Esophagus muscularis mucosa (tissue), 4 donors: ENCODE results near the gene GEMIN8. TPM values are rescaled to one million over a fixed set of nuclear protein-coding genes. Genes with fewer than 3 reads are reported as not detected.
A peak's percentile ranks its signal among the peaks of the same experiment; 100 is the strongest.

ENCODE experiments used
- DNase-seq: peaks from one replicate; pipeline ENCODE4 v3.0.0-alpha.2; 2017; ENCODE audit errors: extremely low spot score
- H3K27ac ChIP-seq, 4 donors: fragments of 200-600 bp; sonication (generic); replicated peaks in 1 of 4; 1 replicate in 3 of 4; 2 replicates in 1 of 4; pipeline ENCODE4 v1.5.1; 2016 to 2019; ENCODE audit warnings: mild to moderate bottlenecking in 1 of 4
- H3K27me3 ChIP-seq, 4 donors: fragments of 200-600 bp; sonication (generic); one replicate each; pipeline versions ENCODE4 v1.5.1 to v1.6.0; 2016 to 2019
- H3K36me3 ChIP-seq, 4 donors: fragments of 200-600 bp; sonication (generic); one replicate each; pipeline ENCODE4 v1.5.1; 2016 to 2019
- H3K4me1 ChIP-seq, 4 donors: fragments of 200-600 bp; sonication (generic); one replicate each; pipeline ENCODE4 v1.5.1; 2016 to 2019
- H3K4me3 ChIP-seq, 4 donors: fragments of 200-600 bp; sonication (generic); 1 replicate in 2 of 4; 2 replicates in 2 of 4; pipeline ENCODE4 v1.5.1; 2016 to 2019; ENCODE audit warnings: mild to moderate bottlenecking in 4 of 4, moderate library complexity in 1 of 4
- H3K9me3 ChIP-seq, 4 donors: fragments of 200-600 bp; sonication (generic); 1 replicate in 3 of 4; 2 replicates in 1 of 4; pipeline ENCODE4 v1.5.1; 2016 to 2019
- CTCF ChIP-seq, 3 experiments: fragments of 200-600 bp in 2 of 3; fragments of 450-650 bp in 1 of 3; sonication (generic) in 2 of 3; IDR thresholded peaks; one replicate each; pipeline ENCODE4 v1.5.1; 2017 to 2019; ENCODE audit warnings: antibody characterized with exemption in 3 of 3, mild to moderate bottlenecking in 2 of 3, moderate library complexity in 1 of 3
- EP300 ChIP-seq: sonication (generic); formaldehyde crosslinking; IDR thresholded peaks from one replicate; pipeline ENCODE4 v1.6.1; 2017; ENCODE audit warnings: antibody characterized with exemption
- POLR2A ChIP-seq: fragments of 450-650 bp; IDR thresholded peaks from one replicate; pipeline ENCODE4 v1.6.1; 2017; ENCODE audit warnings: antibody characterized with exemption, moderate library complexity, mild to moderate bottlenecking, low read depth
- POLR2AphosphoS5 ChIP-seq, 2 donors: sonication (generic); formaldehyde crosslinking; IDR thresholded peaks; one replicate each; pipeline ENCODE4 v1.6.1; 2017; ENCODE audit warnings: antibody characterized with exemption in 2 of 2
- WGBS: methylation state at CpG from one replicate; pipeline ENCODE4 v1.1.5; 2018; 5-methylcytosine and 5-hydroxymethylcytosine counted together
- intact Hi-C: fragments of 100-400 bp; cut with DNase I; formaldehyde crosslinking; loops from one replicate; pipeline ENCODE4 v1.15.1; 2023
- total RNA-seq, 4 donors: library from RNA; depleted of rRNA; stranded (reverse); fragments of >200 nt; gene quantifications; one replicate each; pipeline versions ENCODE4 v1.1.0 to v1.2.1, GENCODE V29; 2016

The GEMIN8 gene
- total RNA-seq, 4 donors from 2014 or later: 14.4 to 31.0 (median 25.3) TPM

- Histone ChIP-seq H3K4me3 (no peak overlapping the region), H3K4me1 (no peaks in the 10 kb centered on the region), H3K27me3 (no peaks in the 10 kb centered on the region), H3K9me3 (no peaks in the 10 kb centered on the region), H3K36me3 (peaks cover 0 to 23% (median 11%) of the 10 kb centered on the region in 4 donors), H3K27ac (peak overlapping the region in 1 of 4 donors; percentile 36)
- 79% methylated on average over 2 of the region's 2 CpGs for WGBS
- DNase-seq: no peak
- intact Hi-C loops: no loop called here
- TF ChIP-seq EP300: no peak
- no peak for TF ChIP-seq CTCF (IDR thresholded peaks at IDR 0.05)
- no peak for TF ChIP-seq POLR2A
- TF ChIP-seq POLR2AphosphoS5 (IDR thresholded peaks at IDR 0.05): no peak
Measured at GRCh38 chrX:14015294-14015693, 14.4 kb downstream of the GEMIN8 start.

GRCh38 chrX:14014526-14014925, 15.2 kb downstream of the GEMIN8 start:
- Histone ChIP-seq H3K27ac (peak overlapping the region in 1 of 4 donors; percentile 36), H3K36me3 (peaks cover 0 to 17% (median 6%) of the 10 kb centered on the region in 4 donors), H3K4me3 (no peak overlapping the region), H3K27me3 (no peaks in the 10 kb centered on the region), H3K9me3 (no peaks in the 10 kb centered on the region), H3K4me1 (no peaks in the 10 kb centered on the region)
- no peak for DNase-seq
- no peak for TF ChIP-seq CTCF (IDR thresholded peaks at IDR 0.05)
- TF ChIP-seq POLR2AphosphoS5 (IDR thresholded peaks at IDR 0.05): no peak
- TF ChIP-seq POLR2A: no peak
- no peak for TF ChIP-seq EP300
- 93% methylated on average over 4 of the region's 4 CpGs for whole genome bisulfite sequencing
- intact Hi-C loops: no loop called here

DNA sequence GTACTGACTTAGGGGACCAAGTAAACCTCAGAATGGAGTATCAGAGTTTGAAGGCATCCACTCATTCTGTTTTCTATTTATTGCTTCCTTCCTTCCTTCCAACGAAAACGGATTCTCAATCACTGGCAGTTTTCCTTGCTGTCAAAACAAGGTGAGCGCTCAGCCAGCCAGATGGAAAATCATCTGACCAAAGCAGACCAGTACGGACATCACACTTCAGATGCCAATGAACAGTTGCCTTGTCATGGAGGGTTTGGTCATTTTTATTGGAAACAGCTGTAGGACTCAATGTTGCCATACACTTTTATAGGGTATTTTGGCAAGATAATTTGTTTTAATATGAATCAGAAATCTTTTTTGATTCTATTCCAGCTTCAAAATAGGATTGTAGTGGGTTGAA, 16.6 kb downstream of the GEMIN8 start:
- TF ChIP-seq EP300: no peak
- TF ChIP-seq CTCF (IDR thresholded peaks at IDR 0.05): no peak
- TF ChIP-seq POLR2AphosphoS5 (IDR thresholded peaks at IDR 0.05): no peak
- TF ChIP-seq POLR2A: no peak
- intact Hi-C loops: no loop called here

DNA sequence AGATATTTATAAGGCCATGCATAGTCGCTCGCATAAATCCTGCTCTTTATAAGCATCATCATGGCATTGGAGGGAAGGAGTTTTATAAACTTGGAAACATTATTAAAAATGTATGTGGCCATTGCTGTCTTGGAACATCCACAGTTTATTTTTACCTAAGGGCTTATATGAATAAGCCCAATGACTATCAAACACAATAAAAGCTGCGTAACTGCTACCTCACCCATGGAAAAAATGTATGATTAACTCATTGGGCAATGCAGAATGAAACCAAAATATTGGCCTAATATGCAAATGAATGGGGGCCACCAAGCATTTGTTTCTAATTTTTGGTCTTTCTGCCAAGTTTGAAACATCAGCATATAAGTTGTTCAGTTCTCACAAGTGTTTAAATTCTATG, 19.1 kb downstream of the GEMIN8 start:
- Histone ChIP-seq H3K9me3 (no peaks in the 10 kb centered on the region), H3K4me3 (no peak overlapping the region), H3K4me1 (no peaks in the 10 kb centered on the region), H3K27ac (no peak overlapping the region), H3K27me3 (no peaks in the 10 kb centered on the region), H3K36me3 (peaks cover 0 to 33% (median 30%) of the 10 kb centered on the region in 4 donors)
- 96% methylated on average over 3 of the region's 3 CpGs for WGBS
- TF ChIP-seq EP300 (no peak), CTCF (IDR thresholded peaks at IDR 0.05) (no peak), POLR2AphosphoS5 (IDR thresholded peaks at IDR 0.05) (no peak), POLR2A (no peak)
- DNase-seq: no peak
- intact Hi-C loops: no loop called here

More for the DNA sequence above, 16.6 kb downstream of the GEMIN8 start:
- no peaks in the 10 kb centered on the region for H3K9me3 ChIP-seq
- no peaks in the 10 kb centered on the region for H3K27me3 ChIP-seq
- no peak overlapping the region for H3K27ac ChIP-seq
- H3K4me1 ChIP-seq: no peaks in the 10 kb centered on the region
- no peak overlapping the region for H3K4me3 ChIP-seq
- no peak for DNase-seq
- WGBS: 80% methylated on average over 4 of the region's 4 CpGs
- H3K36me3 ChIP-seq: peaks cover 0 to 22% (median 13%) of the 10 kb centered on the region in 4 donors

- no peak for DNase-seq
- no peak overlapping the region for H3K4me3 ChIP-seq
Measured at GRCh38 chrX:14006540-14006939, 23.2 kb downstream of the GEMIN8 start.

More at GRCh38 chrX:14006540-14006939, 23.2 kb downstream of the GEMIN8 start:
- intact Hi-C loops: no loop called here
- Histone ChIP-seq H3K36me3 (peaks cover 0 to 33% (median 29%) of the 10 kb centered on the region in 4 donors), H3K27me3 (no peaks in the 10 kb centered on the region), H3K27ac (no peak overlapping the region), H3K4me1 (no peaks in the 10 kb centered on the region), H3K9me3 (no peaks in the 10 kb centered on the region)
- WGBS: 85% methylated on average over 10 of the region's 10 CpGs
- TF ChIP-seq POLR2AphosphoS5 (IDR thresholded peaks at IDR 0.05) (no peak), POLR2A (no peak)
